ENCODE data around the gene ARL14.

ARL14 gene

DNA sequence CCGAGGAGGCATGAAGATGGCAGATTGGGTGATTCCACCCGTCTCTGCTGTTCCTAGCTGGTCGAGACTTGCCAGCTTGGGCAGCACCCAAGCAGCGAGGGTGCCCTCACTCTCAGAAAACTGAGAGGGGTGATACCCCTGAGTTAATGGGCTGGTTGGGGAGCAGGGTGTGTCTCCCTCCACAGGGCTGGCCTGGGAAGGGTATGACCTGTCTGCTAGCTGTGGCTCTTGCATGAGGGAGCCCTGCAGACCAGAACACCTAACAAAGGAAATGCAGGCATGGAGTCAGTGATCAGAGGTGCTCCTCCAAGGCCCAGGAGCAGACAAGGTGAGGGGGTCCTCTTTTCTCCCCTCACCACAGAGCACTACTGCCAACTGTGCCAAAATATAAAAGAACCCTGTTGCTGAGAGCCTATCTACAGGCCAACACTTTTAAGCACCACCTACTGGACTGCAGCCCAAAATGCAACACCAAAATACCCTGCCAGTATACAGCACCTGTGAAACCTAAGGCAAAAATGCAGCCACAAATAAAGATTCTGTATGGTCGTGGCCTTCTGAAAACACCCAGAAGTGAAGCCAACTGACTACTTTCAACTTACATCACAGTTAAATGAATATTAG lies 43.3 kb downstream of the ARL14 start:
- H3K27me3 ChIP-seq (ENCODE audit: insufficient read depth, low read length) = peaks cover 26% of the 10 kb centered on the region
- no peaks in the 10 kb centered on the region for H3K36me3 ChIP-seq (ENCODE audit: insufficient read depth, low read length)
- H3K4me1 ChIP-seq (ENCODE audit: control insufficient read depth, insufficient read depth, low read length, unreplicated experiment) = no peaks in the 10 kb centered on the region
- H3K27ac ChIP-seq (ENCODE audit: low read depth, low read length) = no peak overlapping the region
- no peak overlapping the region for H2AFZ ChIP-seq (ENCODE audit: low read length, unreplicated experiment)
- no peak overlapping the region for H3K4me3 ChIP-seq (ENCODE audit: low read depth, low read length)
- no peaks in the 10 kb centered on the region for H3K79me2 ChIP-seq (ENCODE audit: control insufficient read depth, insufficient read depth, low read length, unreplicated experiment)

DNA sequence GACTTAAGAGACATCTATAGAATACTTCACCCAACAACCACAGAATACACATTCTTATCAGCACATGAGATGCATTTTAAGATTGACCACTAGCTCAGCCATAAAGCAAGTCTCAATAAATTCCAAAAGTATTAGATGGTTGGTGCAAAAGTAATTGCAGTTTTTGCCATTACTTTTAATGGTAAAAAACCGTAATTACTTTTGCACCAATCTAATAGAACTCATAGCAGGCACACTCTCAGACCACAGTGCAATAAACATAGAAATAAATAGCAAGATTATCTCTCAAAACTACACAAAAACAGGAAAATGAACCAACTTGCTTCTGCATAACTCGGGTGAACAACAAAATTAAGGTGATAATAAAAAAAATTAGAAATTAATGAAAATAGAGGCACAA lies 45.4 kb downstream of the ARL14 start:
- Histone ChIP-seq H3K27ac (ENCODE audit: low read depth, low read length) (no peak overlapping the region), H3K79me2 (ENCODE audit: control insufficient read depth, insufficient read depth, low read length, unreplicated experiment) (no peaks in the 10 kb centered on the region), H3K36me3 (ENCODE audit: insufficient read depth, low read length) (no peaks in the 10 kb centered on the region), H3K27me3 (ENCODE audit: insufficient read depth, low read length) (peaks cover 23% of the 10 kb centered on the region), H3K4me3 (ENCODE audit: low read depth, low read length) (no peak overlapping the region), H3K4me1 (ENCODE audit: control insufficient read depth, insufficient read depth, low read length, unreplicated experiment) (no peaks in the 10 kb centered on the region), H2AFZ (ENCODE audit: low read length, unreplicated experiment) (no peak overlapping the region)

DNA sequence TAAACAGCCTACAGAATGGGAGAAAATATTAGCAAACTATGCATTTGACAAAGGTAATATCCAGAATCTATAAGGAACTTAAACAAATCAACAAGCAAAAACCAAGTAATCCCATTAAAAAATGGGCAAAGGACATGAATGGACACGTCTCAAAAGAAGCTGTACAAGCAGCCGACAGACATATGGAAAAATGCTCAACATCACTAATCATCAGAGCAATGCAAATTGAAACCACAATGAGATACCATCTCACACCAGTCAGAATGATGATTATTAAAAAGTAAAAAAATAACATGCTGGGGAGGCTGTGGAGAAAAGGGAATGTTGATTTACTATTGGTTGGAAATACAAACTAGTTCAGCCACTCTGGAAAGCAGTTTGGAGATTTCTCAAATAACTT lies 48.4 kb downstream of the ARL14 start:
- H3K27me3 ChIP-seq (ENCODE audit: insufficient read depth, low read length) = peaks cover 31% of the 10 kb centered on the region
- no peaks in the 10 kb centered on the region for H3K4me1 ChIP-seq (ENCODE audit: control insufficient read depth, insufficient read depth, low read length, unreplicated experiment)
- H3K27ac ChIP-seq (ENCODE audit: low read depth, low read length) = no peak overlapping the region

More for the DNA sequence above, 48.4 kb downstream of the ARL14 start:
- no peak overlapping the region for H3K4me3 ChIP-seq (ENCODE audit: low read depth, low read length)
- no peaks in the 10 kb centered on the region for H3K36me3 ChIP-seq (ENCODE audit: insufficient read depth, low read length)
- H3K79me2 ChIP-seq (ENCODE audit: control insufficient read depth, insufficient read depth, low read length, unreplicated experiment) = no peaks in the 10 kb centered on the region
- no peak overlapping the region for H2AFZ ChIP-seq (ENCODE audit: low read length, unreplicated experiment)
